GM21717 (cell line): ENCODE data around the gene WDR81.

Source experiments
- ATAC-seq: cut with Tn5 transposase; IDR thresholded peaks from one replicate; pipeline ENCODE4 v1.9.1; 2021; ENCODE audit warnings: mild to moderate bottlenecking, moderate library complexity; ENCODE audit not compliant: unreplicated experiment

WDR81 gene

DNA sequence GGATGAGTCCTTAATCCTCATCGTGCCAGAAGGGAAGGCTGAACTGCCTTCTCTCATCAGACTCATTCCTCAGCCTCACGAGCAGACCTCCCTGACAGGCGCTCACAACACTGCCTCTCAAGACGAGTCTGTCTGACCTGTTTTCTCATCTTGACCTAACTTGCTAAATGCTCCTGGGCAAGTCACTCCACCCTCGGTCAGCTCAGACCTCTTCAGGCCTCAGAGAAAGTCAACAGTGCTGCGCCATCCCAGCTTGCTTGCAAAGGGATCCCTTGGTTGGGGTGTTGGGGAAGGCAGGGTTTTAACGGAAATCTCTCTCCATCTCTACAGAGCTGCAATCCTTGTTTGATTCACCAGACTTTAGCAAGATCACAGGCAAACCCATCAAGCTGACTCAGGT is 52.4 kb downstream of the WDR81 start:
- no peak for ATAC-seq

DNA sequence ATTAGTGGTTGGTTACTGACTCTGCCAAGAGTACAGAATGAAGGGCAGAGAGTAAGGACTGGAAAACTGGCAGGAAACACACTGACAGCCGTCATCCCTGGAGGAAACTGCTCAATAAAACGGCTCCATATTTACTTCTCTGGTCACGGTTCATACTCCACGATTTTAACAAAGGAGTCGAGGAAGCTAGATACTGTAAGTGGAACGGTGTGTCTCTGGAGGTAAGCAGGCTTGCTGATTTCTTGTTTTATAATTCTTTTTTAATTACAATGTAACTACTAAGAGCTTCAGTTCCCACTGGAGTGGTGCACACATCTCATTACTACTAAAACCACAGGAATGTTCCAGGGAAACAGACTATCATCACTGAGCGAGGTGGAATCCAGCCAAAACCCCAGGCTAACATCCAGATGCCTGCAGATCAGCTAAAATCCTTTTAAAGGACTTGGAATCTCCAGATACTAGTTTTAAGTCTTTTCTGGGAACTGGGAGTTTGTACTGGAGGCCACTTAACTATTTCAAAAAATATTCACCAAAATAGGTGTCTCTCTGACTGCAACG is 55.1 kb downstream of the WDR81 start:
- ATAC-seq = no peak

DNA sequence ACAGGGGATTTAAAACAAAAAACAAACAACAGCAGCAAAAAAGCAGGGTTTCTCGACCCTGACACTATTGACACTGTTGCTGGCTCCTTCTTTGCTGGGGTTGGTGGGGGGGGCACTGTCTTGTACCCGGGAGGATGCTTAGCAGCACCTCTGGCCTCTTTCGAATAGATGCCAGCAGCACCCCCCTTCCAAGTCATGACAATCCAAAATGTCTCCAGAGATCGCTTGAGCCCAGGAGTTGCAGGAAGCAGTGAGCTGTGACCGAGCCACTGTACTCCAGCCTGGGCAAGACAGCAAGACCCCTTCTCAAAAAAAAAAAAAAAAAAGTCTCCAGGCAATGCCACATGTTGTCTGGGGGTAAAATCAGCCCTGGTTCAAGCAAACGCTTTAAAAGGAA is 57.7 kb downstream of the WDR81 start:
- no peak for ATAC-seq

DNA sequence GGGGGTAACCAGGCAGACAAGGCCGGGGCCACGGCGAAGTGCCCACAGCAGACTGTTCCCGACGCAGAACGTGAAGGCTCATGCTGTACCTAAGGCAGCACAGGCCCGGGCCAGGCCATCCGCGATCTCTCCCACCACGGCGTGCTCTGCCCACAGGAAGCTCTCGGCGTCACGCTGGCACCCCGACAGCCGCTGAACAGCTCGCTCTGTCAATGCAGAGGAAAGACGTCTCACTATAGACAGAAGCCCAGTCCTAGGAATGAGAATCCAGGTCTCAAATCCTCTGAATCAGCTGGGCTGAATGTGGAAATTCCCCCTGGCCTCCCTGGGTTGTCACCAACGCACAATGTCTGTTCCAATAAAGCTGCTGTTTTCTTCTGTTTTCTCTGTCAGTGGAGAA is 58.8 kb downstream of the WDR81 start:
- no peak for ATAC-seq

DNA sequence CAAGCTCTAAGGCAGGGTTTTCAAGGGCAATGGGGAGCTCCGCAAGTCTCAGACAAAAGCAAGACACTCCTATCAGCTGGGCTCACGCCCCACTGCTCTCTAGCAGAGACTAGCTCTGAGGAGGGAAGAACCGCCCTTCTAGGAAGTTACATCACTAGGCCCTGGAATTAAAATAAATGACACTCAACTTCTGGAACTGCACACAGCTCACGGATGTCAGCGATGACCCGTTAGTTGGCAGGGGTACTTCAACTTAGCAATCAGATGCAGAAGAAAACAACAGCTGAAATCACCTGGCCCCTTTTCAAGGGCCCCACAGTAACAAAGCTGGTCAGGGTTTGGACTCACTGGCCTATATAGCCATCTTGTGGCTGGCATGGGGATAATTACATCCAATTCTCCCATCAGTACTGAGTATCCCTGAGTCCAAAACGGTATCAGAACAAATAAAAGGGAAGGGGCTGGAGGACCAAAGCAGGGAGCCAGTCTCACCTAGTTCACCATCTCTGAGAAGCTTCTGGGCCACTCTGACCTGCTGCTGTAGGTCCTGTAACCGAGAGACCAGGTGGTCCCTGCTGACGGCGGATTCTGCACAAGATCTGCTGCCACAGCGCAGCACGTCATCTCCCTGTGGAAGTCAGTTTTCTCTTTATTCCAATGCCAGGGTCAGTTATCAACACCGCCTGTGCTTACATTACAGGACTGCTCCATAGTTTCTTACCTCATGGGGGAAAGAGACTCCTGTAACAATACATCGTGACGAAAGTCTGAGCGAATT is 59.5 kb downstream of the WDR81 start:
- no peak for ATAC-seq

DNA sequence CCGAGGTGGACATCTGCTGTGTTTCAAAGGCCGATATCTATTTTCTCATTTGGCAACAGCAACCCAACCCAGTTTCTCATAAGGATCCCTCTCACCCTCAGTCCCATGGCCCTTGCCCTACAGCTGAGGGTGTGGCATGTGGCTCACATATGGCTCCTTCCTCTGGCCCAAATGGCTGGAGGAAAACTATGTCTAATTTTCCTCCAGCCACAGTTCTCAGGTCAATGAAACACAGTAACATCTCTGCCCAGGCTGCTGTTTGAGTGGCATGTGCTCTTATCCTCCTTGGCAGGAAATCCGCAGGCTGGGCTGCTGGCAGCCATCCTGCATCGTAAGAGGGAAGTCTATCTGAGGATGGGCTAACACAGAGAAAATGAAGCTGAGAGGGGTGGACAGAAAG is 61.4 kb downstream of the WDR81 start:
- no peak for ATAC-seq

DNA sequence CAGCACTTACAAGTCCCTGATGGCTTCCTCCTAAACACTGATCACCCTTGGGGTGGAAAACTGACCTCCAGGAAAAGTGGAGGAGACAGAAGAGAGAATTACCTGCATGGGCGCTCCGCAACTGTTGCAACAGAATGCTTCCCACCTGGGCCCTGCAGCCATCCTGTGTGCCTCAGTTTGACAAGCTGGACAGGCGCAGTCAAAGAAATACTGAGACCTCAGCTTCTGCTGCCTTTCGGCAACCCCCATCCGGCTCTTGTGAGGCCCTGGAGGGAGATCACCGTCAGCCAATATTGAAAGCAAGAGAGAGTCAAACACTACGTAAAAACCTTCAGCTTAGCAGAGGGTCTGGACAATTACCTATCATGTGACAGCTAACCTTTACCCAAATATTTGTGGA is 62.2 kb downstream of the WDR81 start:
- ATAC-seq = no peak

DNA sequence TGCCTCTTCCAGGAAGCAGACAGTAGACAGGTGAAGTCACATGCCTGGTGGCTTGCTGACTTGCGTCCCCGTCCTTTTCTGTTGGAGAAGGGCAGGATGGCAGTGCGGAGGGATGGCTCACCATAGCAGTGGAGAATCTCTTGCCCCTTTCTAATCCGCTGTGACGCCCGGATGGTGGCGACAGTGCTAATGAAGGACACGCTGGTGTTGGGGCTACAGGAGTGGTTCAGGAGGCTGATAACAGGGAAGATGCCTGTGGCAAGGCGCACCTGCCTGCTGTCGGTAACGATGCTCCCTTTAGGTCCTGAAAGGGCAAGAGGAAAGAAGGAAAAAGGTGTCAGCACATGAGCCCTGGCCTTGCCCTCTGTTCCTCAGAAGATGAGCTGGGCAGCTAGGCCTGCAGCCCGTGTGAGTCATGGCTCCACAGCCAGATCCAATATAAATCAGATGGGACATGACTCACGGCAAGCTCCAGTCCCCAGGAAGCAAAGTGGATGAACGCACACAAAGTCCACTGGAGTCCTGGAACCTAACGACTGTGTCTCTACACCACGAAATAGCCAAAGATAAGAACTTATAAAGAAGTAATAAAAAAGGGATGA is 62.9 kb downstream of the WDR81 start:
- no peak for ATAC-seq
